Fibroblast of the aortic adventitia (primary cell): ENCODE data around the gene C1orf105. TPM values are rescaled to one million over a fixed set of nuclear protein-coding genes. Genes with fewer than 3 reads are reported as not detected.
"Not testable (repeated sequence)": the region's sequence is repeated elsewhere in the genome, so short reads cannot be mapped to it uniquely, and the experiment has no call there.

ENCODE experiments used
- DNase-seq: peaks from one replicate; pipeline ENCODE4 v3.0.0-alpha.2; 2010; ENCODE audit warnings: low read depth
- H3K4me3 ChIP-seq: 2 replicates; pipeline ENCODE4 v1.5.1; 2011; ENCODE audit warnings: low read depth, mild to moderate bottlenecking, control low read depth, low read length, moderate library complexity
- total RNA-seq: library from RNA; depleted of rRNA; stranded (reverse); fragments of >200 nt; gene quantifications from 2 replicates; pipeline ENCODE4 v1.2.3, GENCODE V29; 2012; ENCODE audit warnings: low replicate concordance
- TF ChIP-seq, protein P1 (sequence below): IDR thresholded peaks from 2 replicates; pipeline ENCODE4 v1.5.1; 2011; ENCODE audit warnings: mild to moderate bottlenecking, low read length, control low read depth, inconsistent platforms; ENCODE audit not compliant: insufficient read depth

Gene C1orf105
- total RNA-seq, 1 donor: not detected

DNA sequence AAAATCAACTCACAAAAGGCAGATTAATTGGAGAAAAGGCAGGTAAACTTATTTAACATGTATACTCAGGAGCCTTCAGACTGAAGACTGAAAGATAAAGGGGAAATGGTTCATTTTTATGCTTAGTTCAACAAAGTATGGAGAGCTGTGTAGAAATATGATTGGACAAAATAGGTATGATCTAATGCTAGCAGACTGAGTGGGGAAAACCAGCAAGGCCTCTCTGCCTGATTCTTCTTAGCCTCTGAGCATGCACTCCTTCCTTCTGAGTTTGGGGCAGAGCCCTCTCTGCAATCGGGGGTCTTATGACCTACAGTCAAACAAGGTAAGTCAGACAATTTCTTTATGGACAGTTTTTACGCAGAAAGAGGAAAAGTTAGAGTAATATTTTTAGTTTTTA lies 73.7 kb downstream of the C1orf105 start:
- H3K4me3 ChIP-seq: no peak overlapping the region
- no peak for DNase-seq
- TF ChIP-seq, protein P1, sequence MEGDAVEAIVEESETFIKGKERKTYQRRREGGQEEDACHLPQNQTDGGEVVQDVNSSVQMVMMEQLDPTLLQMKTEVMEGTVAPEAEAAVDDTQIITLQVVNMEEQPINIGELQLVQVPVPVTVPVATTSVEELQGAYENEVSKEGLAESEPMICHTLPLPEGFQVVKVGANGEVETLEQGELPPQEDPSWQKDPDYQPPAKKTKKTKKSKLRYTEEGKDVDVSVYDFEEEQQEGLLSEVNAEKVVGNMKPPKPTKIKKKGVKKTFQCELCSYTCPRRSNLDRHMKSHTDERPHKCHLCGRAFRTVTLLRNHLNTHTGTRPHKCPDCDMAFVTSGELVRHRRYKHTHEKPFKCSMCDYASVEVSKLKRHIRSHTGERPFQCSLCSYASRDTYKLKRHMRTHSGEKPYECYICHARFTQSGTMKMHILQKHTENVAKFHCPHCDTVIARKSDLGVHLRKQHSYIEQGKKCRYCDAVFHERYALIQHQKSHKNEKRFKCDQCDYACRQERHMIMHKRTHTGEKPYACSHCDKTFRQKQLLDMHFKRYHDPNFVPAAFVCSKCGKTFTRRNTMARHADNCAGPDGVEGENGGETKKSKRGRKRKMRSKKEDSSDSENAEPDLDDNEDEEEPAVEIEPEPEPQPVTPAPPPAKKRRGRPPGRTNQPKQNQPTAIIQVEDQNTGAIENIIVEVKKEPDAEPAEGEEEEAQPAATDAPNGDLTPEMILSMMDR: no peak

DNA sequence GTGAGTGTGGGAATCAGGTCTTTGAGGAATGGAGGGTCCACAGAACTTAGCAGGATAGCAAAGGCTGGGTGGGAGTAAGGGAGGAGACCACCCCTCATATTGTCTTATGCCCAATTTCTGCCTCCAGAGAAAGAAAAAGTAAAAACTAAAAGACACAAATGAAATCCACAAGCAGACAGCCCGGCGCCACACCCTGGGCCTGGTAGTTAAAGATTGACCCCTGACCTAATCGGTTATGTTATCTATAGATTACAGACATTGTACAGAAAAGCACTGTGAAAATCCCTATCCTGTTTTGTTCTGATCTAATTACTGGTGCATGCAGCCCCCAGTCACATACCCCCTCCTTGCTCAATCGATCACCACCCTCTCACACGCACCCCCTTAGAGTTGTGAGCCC lies 75.6 kb downstream of the C1orf105 start:
- not testable (repeated sequence) for DNase-seq, H3K4me3 ChIP-seq

DNA sequence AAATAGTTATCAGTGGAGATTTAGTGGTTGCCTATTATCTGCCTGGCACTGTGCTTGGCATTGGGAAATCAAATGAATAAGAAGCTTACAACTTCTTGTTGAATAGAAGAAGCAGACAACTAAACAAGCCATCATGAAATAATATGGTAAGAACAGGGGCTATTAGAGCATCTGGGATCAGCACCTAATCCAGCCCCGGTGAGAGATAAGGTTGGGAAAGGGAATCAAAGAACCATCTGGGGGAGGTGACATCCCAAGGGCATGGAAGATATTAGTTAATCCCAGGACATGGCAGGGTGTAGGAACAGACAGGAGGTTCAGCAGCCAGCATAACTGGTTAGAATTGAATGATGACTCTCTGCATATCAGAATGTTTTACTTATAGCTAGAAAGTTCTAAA lies 76.2 kb downstream of the C1orf105 start:
- TF ChIP-seq, protein P1: no peak
- DNase-seq: no peak
- H3K4me3 ChIP-seq: no peak overlapping the region

DNA sequence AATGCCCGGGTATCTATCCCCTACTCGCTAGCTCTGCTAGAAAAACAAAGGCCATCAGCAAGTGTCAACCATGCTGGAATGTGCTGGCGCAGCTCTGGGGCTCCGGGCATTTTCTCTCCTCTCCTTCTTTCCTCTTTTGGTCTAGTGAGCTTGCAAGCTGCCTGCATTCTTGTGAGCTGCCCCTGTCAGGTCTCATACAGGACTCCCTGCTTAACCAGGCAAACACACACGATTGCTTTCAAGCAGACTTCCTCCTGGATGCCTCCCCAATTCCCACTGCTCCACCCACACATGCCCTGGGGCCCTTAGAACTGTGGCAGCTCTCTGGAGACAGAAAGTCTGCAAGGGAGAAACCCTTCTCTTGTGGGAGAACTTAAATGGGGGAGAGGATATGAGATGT lies 76.7 kb downstream of the C1orf105 start:
- DNase-seq: peak; percentile 47
- H3K4me3 ChIP-seq: no peak overlapping the region
- TF ChIP-seq, protein P1: no peak

DNA sequence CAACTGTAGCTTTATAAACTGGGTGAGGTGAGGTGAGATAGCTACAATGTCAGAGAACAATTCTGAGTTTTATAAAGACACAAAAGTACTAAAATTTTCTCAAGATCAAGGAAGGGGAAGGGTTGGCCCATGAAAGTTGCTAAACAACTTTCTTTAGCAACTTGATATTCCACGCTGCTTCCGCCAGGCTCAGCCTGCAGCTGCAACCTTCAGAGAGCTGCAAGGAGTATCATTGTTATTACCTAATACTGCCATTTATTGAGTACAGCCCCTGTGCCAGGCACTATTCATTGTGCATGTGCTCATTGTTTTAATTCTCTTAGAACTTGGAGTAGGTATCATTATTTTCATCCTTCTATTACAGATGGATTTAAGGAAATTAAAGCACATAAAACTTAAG lies 78.4 kb downstream of the C1orf105 start:
- no peak for DNase-seq
- TF ChIP-seq, protein P1: no peak
- no peak overlapping the region for H3K4me3 ChIP-seq

DNA sequence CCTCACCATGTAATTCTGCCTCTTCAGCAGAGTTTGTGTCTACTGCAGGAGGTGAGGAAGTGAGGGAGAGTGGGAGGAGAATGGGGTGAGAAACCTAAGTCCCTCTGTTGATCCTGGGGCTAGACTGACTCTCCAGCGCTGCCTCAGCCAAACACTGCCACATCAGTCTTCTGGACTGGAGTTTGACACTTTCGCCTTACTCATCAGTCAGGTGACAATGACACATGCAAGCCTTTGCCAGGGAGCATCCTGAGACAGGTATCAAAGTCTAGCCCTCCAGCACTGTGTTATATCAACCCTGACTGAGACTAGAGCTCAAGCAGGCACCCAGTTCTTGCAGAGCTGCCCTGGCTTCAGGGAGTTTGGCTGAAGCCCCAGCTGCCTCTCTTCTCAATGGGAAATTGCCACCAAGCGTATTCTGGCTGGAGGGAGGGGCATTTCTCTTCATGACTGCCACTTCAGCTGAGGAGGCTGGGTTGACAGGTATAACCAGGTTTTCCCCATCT lies 79.2 kb downstream of the C1orf105 start:
- no peak for DNase-seq
- TF ChIP-seq, protein P1: no peak
- no peak overlapping the region for H3K4me3 ChIP-seq

DNA sequence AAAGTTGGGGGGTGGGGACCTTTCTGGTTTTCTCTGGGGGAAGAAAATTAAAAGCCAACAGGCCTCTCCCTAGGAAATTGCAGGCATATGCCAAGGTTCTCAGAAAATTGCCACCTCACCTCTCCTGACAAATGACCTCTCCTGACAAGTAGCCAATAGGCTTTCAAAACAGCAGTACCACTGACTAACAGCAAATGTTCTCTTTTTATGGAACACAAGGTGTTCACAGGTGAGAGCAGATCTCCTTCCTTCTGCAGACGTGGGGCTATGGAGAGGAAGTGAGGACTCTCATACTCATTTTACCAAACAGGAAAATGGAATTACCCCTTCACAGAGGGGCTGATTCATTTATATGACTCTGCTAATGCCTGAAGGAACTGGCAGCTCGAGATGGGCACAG lies 79.7 kb downstream of the C1orf105 start:
- TF ChIP-seq, protein P1: no peak
- DNase-seq: no peak
- H3K4me3 ChIP-seq: no peak overlapping the region
